KMS-11 (cell line): ENCODE data around the gene MRRF.

ENCODE experiments used
- H2AFZ ChIP-seq: fragments of 200-600 bp; sonication (generic); 2 replicates; pipeline ENCODE4 v1.6.1; 2016; ENCODE audit warnings: antibody characterized with exemption, mixed run types, low read depth
- H3K27ac ChIP-seq: fragments of 200-600 bp; sonication (generic); 2 replicates; pipeline ENCODE4 v1.6.1; 2016; ENCODE audit warnings: mild to moderate bottlenecking, mixed run types
- H3K27me3 ChIP-seq: fragments of 200-600 bp; sonication (generic); 2 replicates; pipeline ENCODE4 v1.6.1; 2017; ENCODE audit warnings: mild to moderate bottlenecking, low read depth, mixed run types, moderate library complexity; ENCODE audit not compliant: insufficient read depth
- H3K36me3 ChIP-seq: fragments of 200-600 bp; sonication (generic); 2 replicates; pipeline ENCODE4 v1.6.1; 2017; ENCODE audit warnings: mild to moderate bottlenecking, mixed run types; ENCODE audit not compliant: insufficient read depth
- H3K4me1 ChIP-seq: fragments of 200-600 bp; sonication (generic); 2 replicates; pipeline ENCODE4 v1.6.1; 2016; ENCODE audit warnings: mild to moderate bottlenecking, low read depth, mixed run types; ENCODE audit not compliant: poor library complexity, severe bottlenecking
- H3K4me2 ChIP-seq: fragments of 200-600 bp; sonication (generic); 2 replicates; pipeline ENCODE4 v1.7.0; 2016; ENCODE audit warnings: mild to moderate bottlenecking, mixed run types
- H3K4me3 ChIP-seq: fragments of 200-600 bp; sonication (generic); IDR thresholded peaks from 2 replicates; pipeline ENCODE4 v1.6.1; 2017; ENCODE audit warnings: low read depth, low read length, mixed read lengths; ENCODE audit not compliant: insufficient read depth
- H3K79me2 ChIP-seq: fragments of 200-600 bp; sonication (generic); 2 replicates; pipeline ENCODE4 v1.6.1; 2016; ENCODE audit warnings: low read depth, mixed run types; ENCODE audit not compliant: insufficient read depth
- H3K9ac ChIP-seq: fragments of 200-600 bp; sonication (generic); 2 replicates; pipeline ENCODE4 v1.6.1; 2016; ENCODE audit warnings: mild to moderate bottlenecking, mixed run types
- H4K20me1 ChIP-seq: fragments of 200-600 bp; sonication (generic); 2 replicates; pipeline ENCODE4 v1.6.1; 2016; ENCODE audit warnings: mild to moderate bottlenecking, mixed run types; ENCODE audit not compliant: insufficient read depth
- TF ChIP-seq, protein P1 (sequence below): fragments of 200-600 bp; sonication (generic); conservative IDR thresholded peaks from 2 replicates; pipeline ENCODE4 v1.6.1; 2017; ENCODE audit warnings: low read depth, mild to moderate bottlenecking, antibody characterized with exemption, low read length, moderate library complexity, mixed read lengths

The MRRF gene

DNA sequence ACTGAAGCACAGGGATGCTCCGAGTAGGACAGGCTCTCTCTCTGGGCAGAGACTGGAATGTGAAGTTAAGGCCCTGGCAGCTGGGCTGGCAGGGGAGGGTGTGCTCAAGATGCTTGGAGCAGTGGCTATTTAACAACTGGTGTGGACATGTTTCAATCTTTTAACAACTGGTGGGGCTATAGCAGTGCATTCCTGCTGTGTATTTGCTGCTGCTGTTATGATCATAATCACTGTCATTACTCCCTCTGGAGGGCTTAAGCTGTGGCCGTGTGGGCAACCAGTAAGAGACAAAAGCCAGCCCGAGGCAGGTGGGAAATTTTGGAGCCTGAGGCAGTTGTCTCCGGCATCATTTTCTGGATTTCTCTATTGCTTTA, 72.9 kb downstream of the MRRF start:
- H3K27me3 ChIP-seq = no peaks in the 10 kb centered on the region
- no peaks in the 10 kb centered on the region for H3K4me1 ChIP-seq
- H3K4me2 ChIP-seq = no peak overlapping the region
- no peak overlapping the region for H3K4me3 ChIP-seq
- no peaks in the 10 kb centered on the region for H3K36me3 ChIP-seq
- no peaks in the 10 kb centered on the region for H3K79me2 ChIP-seq
- TF ChIP-seq, protein P1, sequence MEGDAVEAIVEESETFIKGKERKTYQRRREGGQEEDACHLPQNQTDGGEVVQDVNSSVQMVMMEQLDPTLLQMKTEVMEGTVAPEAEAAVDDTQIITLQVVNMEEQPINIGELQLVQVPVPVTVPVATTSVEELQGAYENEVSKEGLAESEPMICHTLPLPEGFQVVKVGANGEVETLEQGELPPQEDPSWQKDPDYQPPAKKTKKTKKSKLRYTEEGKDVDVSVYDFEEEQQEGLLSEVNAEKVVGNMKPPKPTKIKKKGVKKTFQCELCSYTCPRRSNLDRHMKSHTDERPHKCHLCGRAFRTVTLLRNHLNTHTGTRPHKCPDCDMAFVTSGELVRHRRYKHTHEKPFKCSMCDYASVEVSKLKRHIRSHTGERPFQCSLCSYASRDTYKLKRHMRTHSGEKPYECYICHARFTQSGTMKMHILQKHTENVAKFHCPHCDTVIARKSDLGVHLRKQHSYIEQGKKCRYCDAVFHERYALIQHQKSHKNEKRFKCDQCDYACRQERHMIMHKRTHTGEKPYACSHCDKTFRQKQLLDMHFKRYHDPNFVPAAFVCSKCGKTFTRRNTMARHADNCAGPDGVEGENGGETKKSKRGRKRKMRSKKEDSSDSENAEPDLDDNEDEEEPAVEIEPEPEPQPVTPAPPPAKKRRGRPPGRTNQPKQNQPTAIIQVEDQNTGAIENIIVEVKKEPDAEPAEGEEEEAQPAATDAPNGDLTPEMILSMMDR = no peak
- H3K9ac ChIP-seq = no peak overlapping the region
- H3K27ac ChIP-seq = no peak overlapping the region
- no peak overlapping the region for H2AFZ ChIP-seq
- no peaks in the 10 kb centered on the region for H4K20me1 ChIP-seq

DNA sequence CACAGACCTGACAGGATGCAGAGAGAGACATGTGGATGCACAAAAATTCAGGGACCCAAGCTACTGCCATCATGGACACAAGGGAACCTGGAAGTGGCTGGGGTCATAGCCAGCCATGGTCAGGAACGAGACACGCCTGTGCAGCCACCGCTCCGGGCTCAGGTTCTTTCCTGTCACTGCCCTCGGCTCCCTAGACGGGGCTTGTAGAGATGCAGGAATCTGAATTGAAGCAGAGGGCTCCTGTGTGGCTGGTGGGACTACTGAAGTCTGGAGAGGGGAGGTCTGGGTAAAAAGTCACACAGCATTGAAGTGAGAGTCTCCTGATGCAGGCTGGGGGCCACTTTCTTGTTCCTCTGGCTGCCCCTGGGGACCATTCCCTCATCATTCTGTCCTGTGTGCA, 73.9 kb downstream of the MRRF start:
- Histone ChIP-seq H3K36me3 (no peaks in the 10 kb centered on the region), H3K79me2 (no peaks in the 10 kb centered on the region), H3K9ac (no peak overlapping the region), H3K27ac (no peak overlapping the region), H4K20me1 (no peaks in the 10 kb centered on the region), H3K4me3 (no peak overlapping the region), H2AFZ (no peak overlapping the region), H3K27me3 (no peaks in the 10 kb centered on the region), H3K4me1 (no peaks in the 10 kb centered on the region), H3K4me2 (no peak overlapping the region)
- TF ChIP-seq, protein P1 = no peak

DNA sequence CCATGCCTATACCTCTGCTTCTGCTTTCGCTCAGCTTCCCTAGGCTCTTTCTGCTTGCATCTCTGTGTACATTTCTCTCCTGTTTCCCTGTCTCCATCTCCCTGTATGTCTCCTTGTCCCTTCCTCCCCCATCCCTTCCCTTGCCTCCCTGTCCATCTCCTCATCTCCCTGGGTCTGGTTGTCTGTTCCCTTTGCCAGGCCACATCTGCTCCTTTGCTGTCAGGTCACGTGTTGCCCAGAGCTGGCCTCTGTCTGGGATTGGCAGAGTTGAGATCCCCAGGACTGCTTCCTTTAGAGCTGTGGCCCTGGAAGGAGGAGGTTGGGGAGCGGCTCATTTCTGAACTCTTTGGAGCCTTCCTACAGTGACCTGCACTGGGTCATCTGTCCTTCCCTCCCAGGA, 74.3 kb downstream of the MRRF start:
- H3K79me2 ChIP-seq = no peaks in the 10 kb centered on the region
- no peak overlapping the region for H3K4me2 ChIP-seq
- H3K4me1 ChIP-seq = no peaks in the 10 kb centered on the region
- no peak overlapping the region for H3K9ac ChIP-seq
- H3K27me3 ChIP-seq = no peaks in the 10 kb centered on the region
- no peaks in the 10 kb centered on the region for H4K20me1 ChIP-seq
- H3K4me3 ChIP-seq = no peak overlapping the region
- TF ChIP-seq, protein P1 = no peak
- no peak overlapping the region for H3K27ac ChIP-seq
- H2AFZ ChIP-seq = no peak overlapping the region
- H3K36me3 ChIP-seq = no peaks in the 10 kb centered on the region

DNA sequence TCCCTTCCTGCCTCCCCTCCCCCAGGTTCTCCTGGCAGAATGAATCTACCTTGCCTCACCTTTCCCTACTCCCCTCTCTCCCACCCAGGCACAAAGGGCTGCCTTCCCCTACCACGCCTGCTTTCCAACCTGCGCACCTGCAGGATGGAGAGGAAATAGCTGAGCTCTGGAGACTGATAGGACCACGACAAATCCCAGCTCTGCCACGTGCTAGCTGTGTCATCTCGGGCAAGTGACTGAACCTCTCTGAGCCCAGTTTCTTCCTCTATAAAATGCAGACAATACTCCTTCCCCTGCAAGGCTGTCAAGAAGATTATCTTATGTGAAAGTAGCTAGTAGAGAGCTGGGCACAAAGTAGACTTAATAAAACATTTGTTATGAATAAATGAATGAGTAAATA, 74.9 kb downstream of the MRRF start:
- H4K20me1 ChIP-seq = no peaks in the 10 kb centered on the region
- no peak overlapping the region for H3K4me2 ChIP-seq
- H3K9ac ChIP-seq = no peak overlapping the region
- H2AFZ ChIP-seq = no peak overlapping the region
- H3K4me3 ChIP-seq = no peak overlapping the region
- no peak overlapping the region for H3K27ac ChIP-seq
- H3K36me3 ChIP-seq = no peaks in the 10 kb centered on the region
- no peaks in the 10 kb centered on the region for H3K4me1 ChIP-seq
- TF ChIP-seq, protein P1 = no peak
- no peaks in the 10 kb centered on the region for H3K79me2 ChIP-seq
- H3K27me3 ChIP-seq = no peaks in the 10 kb centered on the region

DNA sequence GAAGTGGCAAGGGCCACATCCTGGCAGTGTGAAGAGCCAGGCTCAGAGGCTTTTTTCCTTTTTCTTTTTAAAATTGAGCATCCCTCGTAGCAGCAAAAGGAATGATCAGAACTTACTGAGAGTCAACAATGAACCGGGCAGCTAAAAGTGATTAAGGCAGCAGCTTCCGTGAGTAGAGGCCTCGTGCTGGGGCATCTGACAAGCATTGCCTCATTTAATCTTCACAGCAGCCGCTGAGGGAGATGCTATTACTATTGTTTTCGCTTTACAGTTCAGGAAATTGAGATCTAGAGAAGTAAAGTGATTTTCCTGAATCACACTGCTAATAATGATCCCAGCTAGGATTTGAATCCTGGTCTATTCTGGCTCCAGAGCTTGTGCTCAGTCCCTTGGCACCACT, 75.5 kb downstream of the MRRF start:
- Histone ChIP-seq H3K27ac (no peak overlapping the region), H4K20me1 (no peaks in the 10 kb centered on the region), H3K36me3 (no peaks in the 10 kb centered on the region), H3K27me3 (no peaks in the 10 kb centered on the region), H3K4me2 (no peak overlapping the region), H3K4me3 (no peak overlapping the region), H3K9ac (no peak overlapping the region), H2AFZ (no peak overlapping the region), H3K4me1 (no peaks in the 10 kb centered on the region), H3K79me2 (no peaks in the 10 kb centered on the region)
- TF ChIP-seq, protein P1 = no peak
